HG03139 (cell line): ENCODE results near the gene MLLT10.
"Not testable (repeated sequence)": the region's sequence is repeated elsewhere in the genome, so short reads cannot be mapped to it uniquely, and the experiment has no call there.

ENCODE experiments used
- ATAC-seq: cut with Tn5 transposase; IDR thresholded peaks from one replicate; pipeline ENCODE4 v1.9.1; 2021; ENCODE audit not compliant: unreplicated experiment

The MLLT10 gene

DNA sequence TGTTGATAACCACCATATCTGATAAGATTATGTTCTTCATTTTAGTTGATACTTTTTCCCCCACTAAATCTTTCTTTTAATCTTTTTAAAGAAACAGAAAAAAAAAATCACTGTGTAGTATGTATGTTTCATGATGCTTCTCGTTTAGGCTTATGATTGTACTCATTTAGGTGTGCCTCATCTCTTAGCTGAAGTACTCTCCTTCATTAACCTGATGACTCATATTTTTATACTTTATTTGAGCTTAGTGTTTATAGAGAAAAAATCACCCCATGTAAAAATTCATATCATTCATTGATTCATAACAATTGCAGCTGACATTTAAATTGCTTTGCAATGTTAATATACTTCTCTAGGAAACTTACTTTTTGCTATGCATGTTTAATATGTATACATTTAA is 158.9 kb downstream of the MLLT10 start:
- no peak for ATAC-seq

DNA sequence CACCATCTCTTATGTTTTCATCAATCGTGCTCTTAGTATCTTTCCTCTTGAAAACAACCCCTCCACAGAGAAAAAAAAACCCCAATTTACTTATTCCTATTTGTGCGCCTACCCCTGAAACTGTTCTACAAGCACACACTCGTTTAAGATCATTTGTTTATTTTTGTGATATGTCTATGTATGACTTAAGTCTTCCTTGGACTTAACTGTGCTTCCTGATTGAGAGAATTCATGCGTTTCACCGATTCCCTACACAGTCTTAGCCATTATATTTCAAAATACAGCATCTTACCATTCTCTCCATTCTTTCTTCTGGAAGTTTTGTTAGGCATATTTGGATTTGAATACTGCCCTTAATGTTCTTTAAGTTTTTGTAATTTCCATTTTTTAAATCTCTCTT is 159.4 kb downstream of the MLLT10 start:
- no peak for ATAC-seq

DNA sequence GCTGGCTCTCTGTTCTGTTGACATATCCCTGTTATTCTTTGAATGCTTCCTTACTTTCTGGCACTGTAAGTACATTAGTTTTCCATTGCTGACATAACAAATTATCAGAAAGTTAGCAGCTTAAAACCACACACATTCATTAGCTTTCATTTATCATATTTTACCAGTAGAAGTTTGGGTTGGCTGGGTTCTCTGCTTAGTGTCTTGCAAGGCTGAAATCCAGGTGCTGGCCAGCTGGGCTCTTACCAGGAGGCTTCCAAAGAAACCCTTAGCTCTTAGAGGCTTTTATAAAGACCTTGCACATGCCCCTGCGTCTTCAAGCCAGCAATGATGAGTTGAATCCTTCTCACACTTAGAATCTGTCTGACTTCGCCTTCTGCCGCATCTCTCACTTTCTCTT is 160.6 kb downstream of the MLLT10 start:
- no peak for ATAC-seq

DNA sequence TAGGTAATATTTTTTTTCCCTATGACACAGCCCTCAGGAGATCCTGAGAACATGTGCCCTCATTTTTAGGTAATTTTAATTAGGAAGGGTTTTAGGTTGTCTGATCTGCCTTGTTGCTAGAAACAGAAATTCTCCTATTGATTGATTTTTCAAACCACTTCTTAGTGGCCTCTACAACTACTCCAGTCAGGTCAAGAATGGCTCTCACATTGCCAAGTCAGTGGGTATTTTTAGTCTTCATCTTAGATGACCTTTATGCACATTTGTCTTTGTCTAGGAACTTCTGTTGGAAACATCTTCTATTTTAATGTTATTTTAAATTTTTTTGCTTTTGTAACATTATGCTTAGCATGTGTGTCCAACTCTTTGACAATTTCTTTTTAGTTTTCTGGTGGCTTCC is 162.3 kb downstream of the MLLT10 start:
- ATAC-seq, result no peak

DNA sequence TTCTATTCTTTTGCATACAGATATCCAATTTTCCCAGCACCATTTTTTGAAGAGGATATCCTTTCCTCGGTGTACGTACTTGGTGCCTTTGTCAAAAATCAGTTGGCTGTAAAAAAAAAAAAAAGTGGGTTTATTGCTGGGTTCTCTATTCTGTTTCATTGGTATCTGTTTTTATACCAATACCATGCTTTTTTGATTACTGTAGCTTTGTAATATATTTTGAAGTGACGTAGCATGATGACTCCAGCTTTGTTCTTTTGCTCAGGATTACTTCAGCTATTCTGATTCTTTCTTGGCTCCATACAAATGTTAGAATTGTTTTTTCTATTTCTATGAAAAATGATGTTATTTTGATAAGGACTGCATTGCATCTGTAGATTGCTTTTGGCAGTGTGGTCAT is 165.5 kb downstream of the MLLT10 start:
- ATAC-seq, result no peak

DNA sequence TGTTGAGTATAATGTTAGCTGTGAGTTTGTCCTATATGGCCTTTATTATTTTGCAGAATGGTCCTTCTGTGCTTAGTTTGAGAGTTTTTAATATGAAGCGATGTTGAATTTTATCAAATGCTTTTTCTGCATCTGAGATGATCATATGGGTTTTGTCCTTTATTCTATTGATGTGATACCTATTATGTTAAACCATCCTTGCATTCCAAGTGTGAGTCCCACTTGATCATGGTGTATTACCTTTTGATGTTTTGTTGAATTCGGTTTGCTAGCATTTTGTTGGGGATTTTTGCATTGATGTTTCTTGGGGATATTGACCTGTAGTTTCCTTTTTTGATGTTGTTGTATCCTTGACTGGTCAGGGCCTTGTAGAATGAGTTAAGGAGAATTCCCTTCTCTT is 166.4 kb downstream of the MLLT10 start:
- no peak for ATAC-seq

DNA sequence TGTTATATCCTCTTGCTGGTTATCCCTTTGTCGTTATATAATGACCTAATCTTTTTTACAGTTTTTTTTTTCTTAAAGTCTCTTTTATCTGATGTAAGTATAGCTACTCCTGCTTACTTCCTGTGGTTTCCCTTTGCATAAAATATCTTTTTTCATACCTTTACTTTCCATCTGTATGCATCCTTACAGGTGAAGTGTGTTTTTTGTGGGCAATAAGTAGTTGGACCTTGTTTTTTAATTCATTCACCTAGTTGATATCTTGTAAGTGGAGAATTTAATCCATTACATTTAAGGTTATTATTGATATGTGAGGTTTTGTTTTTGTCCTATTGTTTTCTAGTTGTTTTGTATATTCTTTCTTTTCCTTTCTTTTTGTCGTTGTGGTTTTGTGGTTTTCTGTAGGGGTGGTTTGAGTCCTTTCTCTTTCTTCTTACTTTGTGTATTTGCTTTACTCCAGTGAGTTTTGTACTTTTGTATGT is 168.6 kb downstream of the MLLT10 start:
- ATAC-seq, result peak; percentile 61

DNA sequence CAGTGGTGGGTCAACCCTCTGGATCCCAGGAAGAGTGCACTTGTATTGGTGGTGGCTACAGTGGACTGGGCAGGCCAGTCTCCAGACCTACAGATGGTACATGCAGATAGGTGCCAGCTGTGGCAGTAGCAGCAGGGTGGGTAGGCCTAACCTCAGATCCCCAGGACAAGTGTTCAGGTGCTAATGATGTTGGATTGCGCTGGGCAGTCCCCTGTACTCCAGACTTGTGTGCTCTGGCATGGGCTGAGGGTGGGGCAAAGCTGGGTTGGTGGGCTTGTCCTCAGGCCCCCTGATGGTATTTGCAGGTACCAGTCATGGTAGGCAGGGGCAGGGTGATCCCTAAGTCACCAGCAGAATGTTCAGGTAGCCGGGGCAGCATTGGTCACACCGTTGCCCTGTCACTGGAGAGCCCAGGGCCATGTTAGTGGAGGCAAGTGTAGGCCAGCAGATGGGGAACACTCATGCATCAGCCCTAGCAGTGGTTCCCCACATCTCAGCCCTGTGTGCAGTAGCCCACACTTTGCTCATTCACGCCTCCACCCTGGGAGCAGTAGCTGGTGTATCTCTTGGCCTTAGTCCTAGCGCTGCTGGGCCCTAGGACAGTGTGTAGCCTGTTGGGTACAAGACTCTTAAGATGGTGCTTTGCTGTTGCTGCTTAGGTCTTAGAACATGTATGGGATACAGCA is 171.3 kb downstream of the MLLT10 start:
- ATAC-seq, result no peak

DNA sequence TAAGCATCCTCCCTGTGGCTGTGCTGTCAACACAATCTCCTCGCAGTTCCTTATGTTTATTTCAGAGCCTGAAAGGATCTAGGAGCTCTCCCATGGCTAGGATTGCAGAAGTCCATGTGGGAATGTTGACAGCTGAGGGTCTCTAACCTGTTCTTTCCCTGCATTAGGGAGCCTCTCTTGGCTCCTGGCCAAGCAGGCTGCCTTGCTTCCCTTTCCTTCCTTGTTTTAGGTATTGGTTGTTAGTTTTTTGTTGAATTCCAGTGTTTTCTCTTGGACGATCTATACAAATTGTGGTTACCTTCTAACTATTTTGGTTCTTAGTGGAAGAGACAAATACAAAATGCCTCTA is 171.8 kb downstream of the MLLT10 start:
- no peak for ATAC-seq

DNA sequence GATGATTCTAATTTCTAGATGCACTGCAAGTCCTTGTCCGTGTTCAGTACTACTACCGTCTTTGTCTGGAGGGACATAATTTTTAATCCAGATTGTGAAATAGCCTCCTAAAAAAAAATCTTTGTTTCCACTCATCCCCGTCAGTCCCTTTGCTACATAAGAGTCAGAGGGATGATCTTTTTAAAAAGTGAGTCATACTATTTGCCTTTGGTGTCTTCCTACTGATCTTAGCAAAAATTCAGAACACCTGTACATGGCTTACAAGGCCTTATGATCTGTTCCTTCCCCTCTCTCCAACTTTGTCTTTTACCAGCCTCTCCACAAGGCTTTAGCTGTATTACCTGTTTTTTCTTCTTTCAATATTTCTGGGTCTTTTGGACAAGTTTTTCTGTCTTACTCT is 173.5 kb downstream of the MLLT10 start:
- no peak for ATAC-seq

DNA sequence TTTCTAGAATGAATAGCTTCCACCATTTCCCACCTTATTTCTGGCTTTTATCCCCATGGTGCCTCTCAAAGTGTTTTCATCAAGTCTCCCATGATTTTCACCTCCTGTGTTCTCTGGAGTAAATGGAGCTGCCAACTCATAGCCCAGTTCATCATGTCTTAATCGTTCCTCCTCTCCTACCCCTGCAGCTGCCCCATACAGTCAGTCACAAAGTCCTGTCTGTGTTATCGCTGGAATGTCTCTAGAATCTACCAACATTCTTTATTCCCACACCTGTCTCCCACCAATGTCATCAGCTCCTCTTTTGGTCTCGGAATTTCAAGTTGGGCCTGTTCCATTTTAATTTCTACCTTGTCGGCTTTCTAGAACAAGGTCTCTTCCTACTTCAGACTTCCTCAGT is 178.9 kb downstream of the MLLT10 start:
- no peak for ATAC-seq

DNA sequence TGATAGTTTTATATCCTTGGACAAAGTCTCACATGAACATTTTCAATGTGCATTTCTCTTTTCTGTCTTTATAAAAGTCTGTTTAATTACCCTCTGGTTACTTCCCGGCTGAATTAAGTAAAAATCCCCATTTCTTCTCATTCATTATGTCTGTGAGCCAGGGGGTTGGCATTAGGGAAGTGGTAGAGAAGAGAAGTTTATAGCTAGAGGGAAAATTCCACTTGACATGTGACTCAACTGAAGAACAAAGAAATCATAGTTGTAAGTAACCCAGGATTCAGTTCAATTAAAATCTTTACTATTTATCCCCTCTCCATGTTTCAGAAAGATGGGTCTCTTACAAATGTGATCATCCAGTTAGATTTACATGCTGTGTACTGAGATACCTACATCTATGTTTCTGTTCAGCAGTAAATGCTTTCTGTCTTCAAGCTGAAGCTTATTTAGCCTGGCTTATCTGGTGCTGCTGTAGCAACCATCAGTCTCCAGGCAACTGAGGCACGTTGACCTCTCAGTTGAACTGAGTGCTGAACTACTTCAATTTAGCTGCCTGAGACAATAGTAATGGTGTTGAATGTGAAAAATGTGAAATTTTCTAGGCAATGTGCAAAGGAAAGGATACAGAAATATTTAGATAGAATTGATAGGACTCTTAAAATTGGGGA is 181.6 kb downstream of the MLLT10 start:
- no peak for ATAC-seq

DNA sequence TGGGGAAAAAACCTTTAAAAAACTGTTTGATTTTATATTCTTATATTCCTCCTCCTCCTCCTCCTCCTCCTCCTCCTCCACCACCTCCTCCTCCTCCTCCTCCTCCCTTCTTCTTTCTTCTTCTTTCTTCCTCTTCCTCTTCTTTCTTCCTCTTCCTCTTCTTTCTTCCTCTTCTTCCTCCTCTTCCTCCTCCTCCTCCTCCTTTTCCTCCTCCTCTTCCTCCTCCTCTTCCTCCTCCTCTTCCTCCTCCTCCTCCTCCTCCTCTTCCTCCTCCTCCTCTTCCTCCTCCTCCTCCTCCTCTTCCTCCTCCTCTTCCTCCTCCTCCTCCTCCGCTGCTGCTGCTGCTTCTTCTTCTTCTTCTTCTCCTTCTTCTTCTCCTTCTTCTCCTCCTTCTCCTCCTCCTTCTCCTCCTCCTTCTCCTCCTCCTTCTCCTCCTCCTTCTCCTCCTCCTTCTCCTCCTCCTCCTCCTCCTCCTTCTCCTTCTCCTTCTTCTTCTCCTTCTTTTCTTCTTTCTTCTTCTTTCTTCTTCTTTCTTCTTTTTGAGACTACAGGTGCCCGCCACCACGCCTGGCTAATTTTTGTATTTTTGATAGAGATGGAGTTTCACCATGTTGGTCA is 183.5 kb downstream of the MLLT10 start:
- not testable (repeated sequence) for ATAC-seq

DNA sequence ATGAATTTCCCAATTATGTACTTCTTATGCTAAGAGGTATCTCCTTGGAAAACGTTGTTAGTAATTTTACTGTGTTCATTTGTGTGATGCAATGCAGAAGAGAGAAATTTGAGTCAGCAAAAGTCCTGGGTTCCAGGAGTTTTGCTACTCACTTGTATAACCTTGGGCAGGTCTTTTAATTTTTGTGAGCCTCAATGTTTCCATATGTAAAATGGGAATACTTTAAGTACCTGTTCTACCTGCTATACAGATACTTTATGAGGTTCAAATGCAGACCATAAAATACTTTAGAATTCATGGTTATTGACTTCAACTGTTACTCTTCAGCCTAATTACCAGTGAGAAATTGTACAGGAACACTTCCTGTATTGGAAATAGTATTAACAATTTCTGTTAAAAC is 185.5 kb downstream of the MLLT10 start:
- ATAC-seq, result no peak

DNA sequence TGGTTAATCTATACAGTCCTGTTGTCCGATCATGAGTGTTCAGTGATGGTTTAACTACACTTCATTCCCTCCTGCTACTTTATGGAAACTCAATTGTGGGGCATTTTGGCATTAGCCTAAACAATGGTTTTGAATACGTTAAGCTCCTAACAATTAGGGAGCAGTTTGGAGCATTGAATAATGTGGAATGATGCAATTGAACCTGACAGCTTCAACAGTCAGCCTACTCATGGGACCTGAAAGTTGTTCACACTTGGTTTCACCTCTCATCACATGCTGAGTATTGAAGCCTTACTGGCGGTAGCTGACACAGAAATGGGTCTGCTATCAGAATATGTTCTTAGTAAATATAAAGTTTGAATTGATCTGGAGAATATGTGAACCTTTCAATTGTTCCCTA is 186.1 kb downstream of the MLLT10 start:
- no peak for ATAC-seq

DNA sequence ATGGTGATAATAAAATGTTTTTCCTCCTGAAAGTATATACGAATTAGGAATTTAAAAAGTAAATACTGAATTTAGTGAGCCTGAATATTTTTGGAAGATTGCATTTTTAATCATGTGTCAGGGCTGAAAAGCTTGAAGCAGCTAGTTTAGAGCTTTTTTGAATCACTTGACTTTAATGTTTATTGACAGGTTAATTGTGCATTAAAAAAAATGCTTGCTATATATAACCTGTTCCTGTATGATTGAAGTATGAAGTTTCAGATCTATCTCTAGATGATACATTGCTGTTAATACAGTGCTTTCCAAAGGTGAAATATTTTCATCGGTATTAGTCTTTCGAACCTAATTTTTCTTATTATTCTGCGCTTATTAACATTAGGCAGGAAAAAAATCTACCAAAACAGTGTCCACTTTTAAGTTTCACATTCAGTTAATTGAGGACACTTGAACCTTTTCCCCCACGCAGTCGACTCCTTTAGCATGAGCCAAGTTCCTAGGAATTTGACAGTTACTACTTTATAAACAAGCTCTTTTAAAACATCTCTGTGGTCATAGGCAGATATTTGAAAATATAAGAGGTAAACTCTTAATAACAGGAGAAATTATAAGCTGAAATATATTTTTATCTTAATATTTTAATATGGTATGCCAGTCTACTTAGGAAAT is 187.1 kb downstream of the MLLT10 start:
- ATAC-seq, result no peak

DNA sequence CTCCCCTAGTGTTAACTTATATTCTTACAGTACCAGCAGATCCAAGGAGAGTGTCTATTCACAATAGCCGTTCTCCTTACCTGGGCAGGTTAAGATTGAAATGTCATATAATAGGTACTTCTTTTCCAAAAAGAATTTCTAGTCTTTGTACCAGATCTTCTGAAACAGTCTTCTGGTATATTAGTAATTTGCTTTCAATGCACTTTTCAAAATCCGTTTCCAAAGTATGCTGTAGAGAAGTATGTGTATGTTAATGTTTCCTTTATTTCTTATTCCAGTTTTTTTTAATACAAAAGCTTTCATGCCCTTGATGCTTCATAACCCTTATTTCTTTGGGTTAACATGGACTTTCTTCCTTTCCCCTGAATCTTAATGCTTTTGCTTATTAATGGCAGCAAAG is 188.2 kb downstream of the MLLT10 start:
- ATAC-seq, result no peak

DNA sequence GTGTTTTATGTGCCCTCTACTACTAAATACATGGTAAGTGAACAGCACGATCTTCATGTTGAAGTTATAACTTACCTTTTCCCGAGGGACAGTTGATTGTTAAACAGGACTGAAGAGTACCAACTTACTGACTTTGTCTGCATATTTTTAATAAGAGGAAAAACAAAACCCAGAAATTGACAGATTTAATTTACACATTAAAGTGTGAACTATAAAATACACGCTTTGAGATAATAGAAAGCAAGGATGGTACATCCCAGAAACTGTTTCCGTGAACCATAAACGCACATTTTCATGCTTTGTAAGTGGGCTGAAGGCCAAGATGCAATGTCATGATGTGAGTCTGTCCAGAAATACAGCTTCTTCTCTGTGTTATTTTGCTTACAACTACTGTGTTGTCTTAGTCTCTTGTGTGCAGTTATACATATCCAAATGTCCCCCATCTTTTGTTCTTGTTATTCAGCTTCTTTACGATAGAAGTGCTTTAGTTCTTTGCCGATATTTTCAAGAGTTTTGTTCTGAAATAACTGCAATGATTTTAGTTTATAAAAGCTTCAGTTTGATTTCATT is 190.1 kb downstream of the MLLT10 start:
- no peak for ATAC-seq

DNA sequence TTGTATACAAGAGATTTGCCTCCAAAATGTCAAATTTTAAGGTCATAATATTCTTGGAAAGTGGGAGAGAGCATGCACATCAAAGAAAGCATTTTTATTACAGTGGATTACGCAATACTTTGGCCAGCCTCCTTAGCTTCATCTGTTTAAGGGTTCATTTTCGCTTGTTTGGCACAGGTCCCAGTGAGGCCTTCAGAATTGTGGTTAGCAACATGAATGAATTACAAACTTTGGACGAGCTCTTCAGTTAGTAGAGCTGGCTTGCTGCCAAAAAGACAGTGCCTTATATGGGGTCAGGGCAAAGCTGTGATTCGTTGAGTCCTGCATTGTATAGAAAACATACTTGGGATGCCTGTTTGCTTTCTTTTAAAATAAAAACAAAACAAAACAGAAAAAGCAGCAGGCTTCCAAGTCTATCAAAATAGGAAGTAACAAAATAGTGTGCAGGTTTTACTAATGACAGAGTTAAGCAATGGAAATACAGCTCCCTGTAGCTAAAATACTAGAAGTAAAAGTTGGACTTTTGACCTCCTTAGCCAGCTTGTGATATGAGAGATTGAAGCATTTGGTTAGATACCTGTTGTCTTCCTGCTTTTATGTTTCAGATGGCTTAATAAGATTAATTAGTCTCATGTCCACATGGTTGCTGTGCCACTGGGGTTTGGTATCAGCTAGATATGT is 190.8 kb downstream of the MLLT10 start:
- peak; percentile 90 for ATAC-seq

DNA sequence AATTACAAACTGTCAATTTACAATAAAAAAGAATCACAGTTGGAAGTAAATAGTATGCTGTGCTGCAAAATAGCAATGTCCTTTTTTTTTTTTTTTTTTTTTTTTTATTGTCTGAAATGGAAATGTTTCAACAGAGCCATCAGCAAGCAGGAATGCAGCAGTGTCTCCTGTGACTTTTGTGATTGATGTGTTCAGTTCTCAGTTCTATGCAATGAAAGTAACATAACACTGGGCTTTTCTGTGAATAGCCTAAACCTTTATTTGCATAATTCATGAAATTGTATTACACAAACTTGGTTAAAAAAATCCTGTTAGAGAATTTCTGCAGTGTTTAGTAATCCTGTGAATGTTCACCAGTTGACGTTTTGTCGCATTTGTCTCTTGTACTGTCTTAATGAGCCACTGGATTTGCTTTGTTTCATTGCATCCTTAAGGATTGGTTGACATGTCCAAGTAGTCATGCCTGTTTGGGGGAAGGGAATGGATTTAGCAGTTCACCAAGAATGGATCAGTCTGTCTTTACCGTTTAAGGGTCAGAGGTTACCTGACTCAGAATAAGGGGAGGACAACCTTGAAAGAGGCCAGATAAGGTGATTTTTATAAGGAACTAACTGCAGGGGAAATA is 192.7 kb downstream of the MLLT10 start:
- no peak for ATAC-seq
